Hindlimb muscle (tissue), 1 donor: ENCODE results near the gene CALR. TPM values are rescaled to one million over a fixed set of nuclear protein-coding genes. Genes with fewer than 3 reads are reported as not detected.
"Not testable (repeated sequence)": the region's sequence is repeated elsewhere in the genome, so short reads cannot be mapped to it uniquely, and the experiment has no call there.

ENCODE experiments used
- DNase-seq: peaks from one replicate; pipeline ENCODE4 v3.0.0-alpha.2; 2013
- polyA plus RNA-seq: library from polyadenylated mRNA; unstranded; fragments of 120-200 nt; gene quantifications from one replicate; pipeline ENCODE4 v1.2.1, GENCODE V29; 2013; ENCODE audit not compliant: insufficient read length

The CALR gene
- 361 TPM for polyA plus RNA-seq

DNA sequence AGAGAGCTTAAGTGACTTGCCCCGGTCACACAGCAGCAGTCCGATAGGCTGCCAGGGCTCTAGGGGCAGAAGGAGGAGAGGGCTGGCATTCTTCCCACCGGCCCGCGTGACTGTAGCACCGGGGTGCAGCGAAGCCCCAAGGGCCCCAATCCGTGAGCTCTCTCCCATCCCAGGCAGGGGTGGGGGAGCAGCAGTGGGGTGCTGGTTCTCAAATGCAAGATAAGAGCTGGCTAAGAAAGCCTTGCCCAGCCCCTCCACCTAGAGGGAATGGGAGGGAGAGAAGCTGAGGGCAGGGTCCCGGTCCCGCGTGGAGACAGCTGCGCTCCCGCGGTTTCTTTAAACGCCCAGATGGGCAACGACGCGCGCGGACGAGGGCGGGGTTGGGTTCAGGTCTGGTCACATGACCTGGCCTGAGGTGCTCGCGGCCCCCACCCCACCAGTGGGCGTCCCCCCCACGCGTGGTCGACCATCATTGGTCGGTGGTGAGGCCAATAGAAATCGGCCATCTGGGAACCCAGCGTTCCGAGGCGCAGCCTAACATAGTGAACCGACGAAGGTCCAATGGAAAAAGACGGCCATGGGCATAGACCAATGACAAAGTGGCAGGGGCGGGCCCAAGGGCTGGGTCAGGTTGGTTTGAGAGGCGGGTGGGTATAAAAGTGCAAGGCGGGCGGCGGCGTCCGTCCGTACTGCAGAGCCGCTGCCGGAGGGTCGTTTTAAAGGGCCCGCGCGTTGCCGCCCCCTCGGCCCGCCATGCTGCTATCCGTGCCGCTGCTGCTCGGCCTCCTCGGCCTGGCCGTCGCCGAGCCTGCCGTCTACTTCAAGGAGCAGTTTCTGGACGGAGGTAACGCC lies at the start of gene CALR:
Gene CALR (plus strand): TSS at position 683 of the 852 bp plus-strand sequence. CDS start 71 bp downstream, at position 754.
- DNase-seq: peak; percentile 99

DNA sequence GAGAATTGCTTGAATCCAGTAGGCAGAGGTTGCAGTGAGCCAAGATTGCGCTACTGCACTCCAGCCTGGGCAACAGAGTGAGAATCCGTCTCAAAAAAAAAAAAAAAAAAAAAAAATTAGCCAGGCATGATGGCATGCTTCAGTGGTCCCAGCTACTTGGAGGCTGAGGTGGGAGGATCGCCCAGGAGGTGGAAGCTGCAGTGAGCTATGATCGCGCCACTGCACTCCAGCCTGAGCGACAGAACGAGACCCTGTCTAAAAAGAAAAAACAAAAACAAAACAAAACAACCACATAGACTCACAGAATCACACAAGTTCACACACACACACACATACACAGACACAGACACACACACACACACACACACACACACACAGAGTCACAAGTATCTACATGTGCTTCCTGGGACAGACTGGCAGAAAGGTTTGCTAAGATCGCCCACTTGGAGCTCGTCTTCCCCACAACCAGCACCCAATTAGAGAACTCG lies 48.1 kb upstream of the CALR start:
- DNase-seq: not testable (repeated sequence)

GRCh38 chr19:12890787-12891552 lies 47.4 kb upstream of the CALR start, which contains the start of gene GCDH:
GCDH (plus strand) TSS chr19:12891160; CDS start chr19:12891305, 145 bp downstream.
- peak; percentile 96 for DNase-seq

DNA sequence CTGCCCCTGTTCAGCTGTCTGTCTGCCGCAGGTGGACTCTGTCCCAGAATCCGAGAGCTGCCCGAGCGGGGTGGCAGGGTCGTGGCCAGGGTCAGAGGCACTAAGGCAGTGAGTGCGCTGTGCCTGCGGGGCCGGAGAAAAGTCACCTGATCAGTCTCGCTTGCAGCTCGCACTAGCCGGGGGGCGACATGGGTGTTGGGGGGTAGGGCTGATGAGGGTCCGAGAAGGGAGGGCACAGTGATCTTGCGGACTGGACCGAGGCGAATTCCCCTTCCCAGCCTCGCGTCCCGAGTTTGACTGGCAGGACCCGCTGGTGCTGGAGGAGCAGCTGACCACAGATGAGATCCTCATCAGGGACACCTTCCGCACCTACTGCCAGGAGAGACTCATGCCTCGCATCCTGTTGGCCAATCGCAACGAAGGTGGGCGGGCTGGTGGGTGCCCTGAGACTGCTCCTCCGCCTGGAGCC lies 46.8 kb upstream of the CALR start:
- no peak for DNase-seq

DNA sequence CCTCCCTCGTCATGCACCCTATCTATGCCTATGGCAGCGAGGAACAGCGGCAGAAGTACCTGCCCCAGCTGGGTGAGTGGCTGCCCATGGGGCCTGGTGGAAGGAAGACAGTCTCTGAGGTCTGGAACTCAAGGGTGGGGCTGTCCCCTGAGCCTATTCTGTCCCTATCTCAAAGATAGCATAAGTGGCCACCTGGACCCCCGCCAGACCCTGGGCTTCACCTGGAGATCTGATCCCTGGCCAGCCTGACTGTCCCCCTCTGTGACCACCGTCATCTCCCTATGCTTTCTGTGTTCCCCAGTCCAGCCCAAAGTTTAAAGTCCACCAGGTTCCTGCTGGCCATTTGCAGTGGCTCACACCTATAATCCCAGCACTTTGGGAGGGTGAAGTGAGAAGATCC lies 44.8 kb upstream of the CALR start:
- no peak for DNase-seq

GRCh38 chr19:12896460-12896859 lies 41.9 kb upstream of the CALR start:
- DNase-seq: no peak

DNA sequence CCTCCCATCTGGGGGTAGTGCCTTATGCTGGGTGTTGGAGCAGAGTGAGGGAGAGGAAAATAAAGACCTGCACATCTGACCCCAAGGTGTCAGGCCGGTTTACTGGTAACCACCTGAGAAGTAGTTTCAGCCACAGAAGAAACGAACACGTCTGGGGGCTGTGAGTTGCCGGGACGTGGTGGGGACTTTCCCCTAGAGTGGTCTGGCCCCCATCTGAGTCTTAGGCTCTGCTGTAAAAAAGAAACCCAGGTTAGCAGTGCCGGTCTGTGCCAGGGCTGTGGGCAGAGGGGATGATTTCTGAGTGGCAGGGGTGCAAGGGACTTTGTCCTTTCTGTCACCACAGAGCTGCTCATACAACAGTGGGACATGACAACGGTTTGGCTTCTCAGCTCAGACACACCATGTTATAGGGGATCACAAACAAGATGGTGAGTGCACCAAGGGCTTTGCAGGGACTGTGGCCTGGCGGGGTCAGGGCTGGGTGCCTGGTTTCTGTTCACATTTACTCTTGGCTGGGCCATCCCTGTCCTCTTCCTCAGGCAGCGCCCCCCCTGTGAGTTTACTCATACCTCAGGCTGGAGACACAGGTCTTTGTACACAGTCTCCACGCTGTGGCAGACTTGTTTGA lies 38.4 kb upstream of the CALR start:
- DNase-seq: no peak

- no peak for DNase-seq
These were observed 31.2 kb upstream of the CALR start for GRCh38 chr19:12907166-12907565.

GRCh38 chr19:12912571-12912970 lies 25.8 kb upstream of the CALR start:
- no peak for DNase-seq

- DNase-seq: peak; percentile 74
These were observed 25.3 kb upstream of the CALR start for GRCh38 chr19:12913011-12913561.

DNA sequence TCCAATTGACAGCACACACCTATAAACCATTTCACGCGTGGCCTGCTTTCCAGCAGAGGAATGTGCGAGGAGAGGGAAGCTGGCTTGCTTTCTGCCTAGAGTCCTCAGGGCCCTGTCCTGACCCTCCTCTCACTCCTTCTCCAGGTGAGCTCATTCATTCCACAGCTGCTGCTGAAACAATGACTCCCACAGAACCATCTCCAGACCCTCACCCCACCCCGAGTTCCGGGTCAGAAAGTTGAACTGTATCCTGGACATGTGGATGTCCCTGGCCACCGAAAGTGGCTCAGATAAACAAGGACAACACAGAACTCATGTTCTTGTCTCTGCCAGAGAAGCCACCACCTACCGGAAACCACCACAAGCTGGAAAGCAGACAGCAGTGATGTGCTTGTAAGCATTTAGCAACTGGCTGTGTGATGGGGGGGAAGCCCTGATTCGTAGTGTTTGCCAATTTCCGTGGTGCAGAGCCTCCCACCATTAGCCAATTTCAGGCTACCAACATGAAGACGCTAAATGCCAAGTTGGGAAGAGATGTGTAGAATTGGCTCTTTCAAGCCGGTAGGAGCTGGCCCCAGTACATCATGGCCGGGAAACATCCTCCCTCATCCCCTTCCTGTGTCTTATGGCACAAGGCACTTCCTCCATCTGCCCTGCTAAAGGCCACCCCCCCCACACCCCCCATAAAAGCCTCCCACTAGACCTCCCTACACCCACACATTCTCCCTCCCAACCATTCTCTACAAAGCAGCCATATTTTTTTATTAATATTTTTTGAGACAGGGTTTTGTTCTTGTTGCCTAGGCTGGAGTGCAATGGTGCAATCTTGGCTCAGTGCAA lies 24.3 kb upstream of the CALR start:
- DNase-seq: peak; percentile 28

GRCh38 chr19:12915860-12916259 lies 22.5 kb upstream of the CALR start:
- DNase-seq: not testable (repeated sequence)

DNA sequence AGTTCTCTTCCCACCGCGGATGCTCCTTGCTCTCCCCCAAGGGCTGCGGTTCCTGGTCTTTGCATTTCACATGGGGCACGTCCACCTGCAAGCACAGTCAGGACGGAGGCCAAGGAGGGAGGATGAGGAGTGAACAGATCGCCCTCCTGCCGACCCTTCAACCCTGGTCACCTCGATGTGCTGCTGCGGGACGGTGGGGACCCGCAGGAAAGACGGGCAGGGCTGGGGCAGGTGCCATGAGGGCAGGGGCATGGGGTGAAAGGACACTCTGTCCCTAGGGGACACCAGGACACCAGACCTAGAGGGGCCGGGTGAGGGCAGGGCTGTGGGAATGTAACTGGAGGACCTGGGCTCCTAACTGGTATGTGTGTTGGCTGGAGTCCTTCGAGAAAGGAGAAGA lies 20.2 kb upstream of the CALR start:
- no peak for DNase-seq

- DNase-seq: no peak
These were observed 17.4 kb upstream of the CALR start for GRCh38 chr19:12921047-12921446.

- DNase-seq: no peak
These were observed 15.4 kb upstream of the CALR start for GRCh38 chr19:12922959-12923358.

DNA sequence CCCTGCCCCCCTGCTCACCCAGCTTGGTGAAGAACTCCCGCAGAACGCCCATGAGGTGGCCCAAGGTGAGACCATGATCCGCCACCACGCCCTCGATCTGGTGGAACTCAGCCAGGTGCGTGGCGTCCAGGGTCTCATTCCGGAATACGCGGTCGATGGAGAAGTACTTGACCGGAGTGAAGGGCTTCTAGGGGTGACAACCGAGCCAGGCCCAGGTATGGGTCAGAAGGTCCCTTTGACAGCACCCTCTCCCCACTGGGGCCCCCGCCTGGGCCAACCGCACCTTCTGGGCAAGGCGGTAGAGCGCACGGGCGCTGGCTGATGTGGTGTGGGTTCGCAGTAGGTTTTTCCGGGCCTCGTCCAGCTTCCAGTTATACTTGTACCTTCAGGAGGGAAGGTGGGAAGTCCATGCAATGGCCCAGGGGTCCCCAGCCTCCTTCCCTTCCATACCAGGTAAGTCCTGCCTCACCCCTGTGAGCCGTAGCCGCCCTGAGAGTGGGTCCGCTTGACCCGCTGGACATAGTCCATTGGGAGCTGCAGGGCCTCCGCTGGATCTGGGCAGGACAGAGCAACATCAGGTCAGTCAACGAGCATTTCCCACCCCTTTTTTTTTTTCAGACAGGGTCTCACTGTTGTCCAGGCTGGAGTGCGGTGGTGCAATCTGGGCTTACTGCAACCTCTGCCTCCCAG lies 13.6 kb upstream of the CALR start:
- no peak for DNase-seq

DNA sequence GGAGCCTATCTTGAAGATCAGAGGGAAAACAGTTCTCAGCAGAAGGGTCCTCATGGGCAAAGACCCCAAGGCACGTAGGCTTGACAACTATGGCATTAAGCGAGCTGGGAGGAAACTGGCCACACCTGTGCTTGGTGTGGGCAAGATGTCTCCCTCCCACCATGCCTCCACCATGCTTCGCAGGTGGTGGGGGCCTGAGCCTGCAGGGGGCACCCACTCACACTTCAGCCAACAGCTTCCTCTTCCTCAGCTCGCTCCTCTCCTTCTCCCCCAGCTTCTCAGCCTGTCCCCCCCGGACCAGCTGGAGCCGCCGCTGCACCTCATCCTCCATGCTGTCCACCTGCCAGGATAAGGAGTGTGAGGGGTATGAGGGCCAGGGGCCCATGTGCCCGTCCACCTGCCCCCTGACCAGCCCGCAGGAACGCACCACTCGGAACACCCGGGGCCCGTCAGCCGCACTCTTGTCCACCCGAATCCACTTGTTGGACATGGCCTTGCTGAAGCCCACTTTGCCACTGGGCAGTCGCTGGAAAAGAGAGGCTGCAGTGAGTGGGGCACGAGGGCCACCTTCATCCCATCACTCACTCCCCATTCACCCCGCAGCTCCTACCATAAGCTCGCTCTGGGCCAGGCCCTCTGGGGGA lies 8.3 kb upstream of the CALR start:
- DNase-seq: no peak

GRCh38 chr19:12932392-12933286 lies 5.8 kb upstream of the CALR start:
- DNase-seq: no peak
